Choroid plexus epithelial cell (primary cell): ENCODE measurements around the gene GDF2.

Experiments used
- DNase-seq: peaks from one replicate; pipeline ENCODE4 v3.0.0-alpha.2; 2010; ENCODE audit warnings: low read depth
- H3K4me3 ChIP-seq: 2 replicates; pipeline ENCODE4 v1.5.1; 2011; ENCODE audit warnings: low read depth, mild to moderate bottlenecking, control low read depth, low read length, moderate library complexity
- CTCF ChIP-seq: conservative IDR thresholded peaks from 2 replicates; pipeline ENCODE4 v1.5.1; 2011; ENCODE audit warnings: low read depth, mild to moderate bottlenecking, control low read depth, inconsistent platforms, low read length, moderate library complexity

GDF2 gene

DNA sequence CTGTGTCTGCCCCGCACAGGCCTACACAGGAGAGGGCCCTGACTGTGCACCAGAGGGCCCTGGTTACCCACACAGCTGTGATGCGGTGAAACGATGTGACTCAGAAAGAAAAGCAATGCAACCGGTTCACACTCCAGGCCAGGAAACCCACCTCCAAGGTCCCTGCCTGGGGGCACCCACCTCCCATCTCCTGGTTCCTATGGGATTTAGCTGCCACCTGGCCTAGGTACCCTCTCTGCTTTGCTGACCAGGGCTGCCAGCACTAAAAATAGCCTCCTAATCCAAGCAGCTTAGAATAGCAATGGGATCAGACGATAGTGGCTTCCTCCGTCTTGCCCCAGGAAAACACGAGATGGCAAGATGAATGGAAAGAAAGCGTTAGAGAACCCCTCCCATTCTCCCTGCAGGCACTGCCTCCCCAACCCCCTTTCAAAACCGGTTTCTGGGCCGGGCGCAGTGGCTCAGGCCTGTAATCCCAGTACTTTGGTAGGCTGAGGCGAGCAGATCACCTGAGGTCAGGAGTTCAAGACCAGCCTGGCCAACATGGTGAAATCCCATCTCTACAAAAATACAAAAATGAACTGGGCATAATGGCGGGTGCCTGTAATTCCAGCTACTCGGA, 38.3 kb downstream of the GDF2 start:
- H3K4me3 ChIP-seq: no peak overlapping the region
- TF ChIP-seq CTCF: no peak
- DNase-seq: no peak

- DNase-seq: peak; percentile 59
- peak; percentile 94 for TF ChIP-seq CTCF
- H3K4me3 ChIP-seq: no peak overlapping the region
These were observed 39.0 kb downstream of the GDF2 start for GRCh38 chr10:47361293-47361692.

- H3K4me3 ChIP-seq: no peak overlapping the region
- DNase-seq: no peak
- TF ChIP-seq CTCF: no peak
These were observed 39.9 kb downstream of the GDF2 start for GRCh38 chr10:47362199-47362598.

- DNase-seq: no peak
- H3K4me3 ChIP-seq: no peak overlapping the region
- TF ChIP-seq CTCF: no peak
These were observed 41.5 kb downstream of the GDF2 start for GRCh38 chr10:47363781-47364180.

DNA sequence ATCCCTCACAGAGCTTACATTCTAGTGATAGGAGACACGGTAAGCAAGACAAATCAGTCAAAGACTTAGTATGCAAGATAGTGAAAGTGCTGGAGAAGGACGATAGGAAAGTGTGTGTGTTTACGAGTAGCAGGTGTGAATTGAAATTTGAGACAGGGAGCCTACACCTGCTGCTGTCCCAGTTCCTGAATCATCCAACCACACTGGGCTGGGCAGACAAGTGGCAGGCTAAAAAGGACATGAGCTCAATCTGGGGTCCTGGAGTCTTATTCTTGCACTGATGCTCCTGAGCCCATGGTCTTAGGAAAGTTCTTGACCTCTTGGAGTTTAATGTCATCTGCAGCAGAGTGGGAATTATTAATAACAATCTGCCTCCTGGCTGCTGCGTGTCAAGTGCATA, 42.1 kb downstream of the GDF2 start:
- DNase-seq: no peak
- no peak overlapping the region for H3K4me3 ChIP-seq
- no peak for TF ChIP-seq CTCF

DNA sequence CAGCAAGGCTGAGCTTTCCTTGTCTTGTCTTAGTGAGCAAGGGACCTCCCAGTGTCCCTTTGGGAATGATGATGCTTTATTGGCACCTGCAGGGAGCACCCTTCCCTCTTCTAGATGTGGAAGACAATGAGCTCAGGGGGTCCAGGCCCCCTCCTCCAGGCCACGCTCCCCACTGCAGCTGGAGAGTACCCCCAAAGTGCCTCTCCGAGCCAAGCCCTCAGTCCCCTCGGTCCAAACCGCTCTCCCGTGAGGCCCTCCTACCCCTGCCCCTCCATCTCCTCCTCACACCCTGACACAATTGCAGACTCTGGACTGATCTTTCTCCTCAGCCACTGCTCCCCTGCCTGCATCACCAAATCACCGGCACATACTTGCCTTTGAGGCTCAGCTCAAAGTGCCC, 42.7 kb downstream of the GDF2 start:
- no peak overlapping the region for H3K4me3 ChIP-seq
- no peak for DNase-seq
- TF ChIP-seq CTCF: no peak

DNA sequence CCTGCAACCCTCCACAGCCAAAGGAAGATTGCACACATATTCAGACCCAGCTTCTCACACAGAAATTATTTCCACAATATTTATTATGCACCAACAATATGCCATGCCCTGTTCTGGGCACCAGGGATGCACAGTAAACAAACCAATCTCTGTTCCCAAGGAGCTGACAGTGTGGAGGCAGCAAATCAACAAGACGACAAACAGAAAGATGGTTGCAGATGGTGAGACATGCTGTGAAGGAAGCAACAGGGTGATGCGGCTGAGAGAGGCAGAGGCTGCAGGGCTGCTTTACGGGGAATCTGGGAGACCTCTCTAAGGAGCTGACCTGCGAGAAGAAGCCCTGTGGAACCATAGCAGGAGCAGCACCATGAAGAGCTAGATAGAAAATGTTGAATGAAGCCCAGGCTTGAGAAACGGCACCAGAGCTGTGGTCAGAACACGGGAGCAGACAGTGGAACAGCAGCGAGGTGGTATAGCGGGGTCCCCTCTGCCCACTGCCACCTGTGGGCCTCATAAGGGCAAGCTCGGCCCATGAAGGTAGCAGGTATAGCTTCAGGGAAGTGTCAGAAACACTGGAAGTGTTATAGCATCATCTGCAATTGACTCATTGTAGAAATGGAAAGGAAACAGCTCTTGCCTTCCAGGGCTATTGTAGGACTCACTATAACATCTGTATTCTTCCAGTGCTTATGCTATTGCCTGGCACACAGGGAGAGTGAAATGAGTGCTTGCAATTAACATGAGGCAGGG, 43.4 kb downstream of the GDF2 start:
- no peak overlapping the region for H3K4me3 ChIP-seq
- no peak for DNase-seq
- no peak for TF ChIP-seq CTCF
